ENCODE results near the gene RBP5.
A peak's percentile ranks its signal among the peaks of the same experiment; 100 is the strongest.

RBP5 gene

GRCh38 chr12:7144414-7145120 lies 15.9 kb upstream of the RBP5 start:
- peak; percentile 38 to 43 for DNase-seq

DNA sequence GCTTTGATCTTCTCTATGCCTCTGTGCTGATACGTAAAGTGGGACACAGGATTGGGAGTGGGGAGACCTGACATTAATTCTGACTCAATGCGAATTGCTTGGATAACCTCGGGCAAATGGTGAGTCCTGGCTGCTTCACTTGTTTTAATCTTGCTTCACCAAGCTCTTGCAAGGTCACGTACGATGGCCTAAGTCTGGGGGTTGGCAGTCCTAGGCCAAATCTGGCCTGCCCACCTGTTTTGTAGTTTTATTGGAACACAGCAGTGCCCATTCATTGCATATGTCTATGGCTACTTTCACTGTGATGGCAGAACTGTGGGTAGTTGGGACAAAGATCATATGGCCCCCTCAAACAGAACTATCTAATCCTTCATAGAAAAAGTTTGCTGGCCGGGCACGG lies 14.9 kb upstream of the RBP5 start:
- DNase-seq = no peak

- no peak for DNase-seq
Observed at GRCh38 chr12:7142809-7143465, 14.2 kb upstream of the RBP5 start.

GRCh38 chr12:7142056-7142644 lies 13.5 kb upstream of the RBP5 start:
- DNase-seq = peak; percentile 34 to 62

DNA sequence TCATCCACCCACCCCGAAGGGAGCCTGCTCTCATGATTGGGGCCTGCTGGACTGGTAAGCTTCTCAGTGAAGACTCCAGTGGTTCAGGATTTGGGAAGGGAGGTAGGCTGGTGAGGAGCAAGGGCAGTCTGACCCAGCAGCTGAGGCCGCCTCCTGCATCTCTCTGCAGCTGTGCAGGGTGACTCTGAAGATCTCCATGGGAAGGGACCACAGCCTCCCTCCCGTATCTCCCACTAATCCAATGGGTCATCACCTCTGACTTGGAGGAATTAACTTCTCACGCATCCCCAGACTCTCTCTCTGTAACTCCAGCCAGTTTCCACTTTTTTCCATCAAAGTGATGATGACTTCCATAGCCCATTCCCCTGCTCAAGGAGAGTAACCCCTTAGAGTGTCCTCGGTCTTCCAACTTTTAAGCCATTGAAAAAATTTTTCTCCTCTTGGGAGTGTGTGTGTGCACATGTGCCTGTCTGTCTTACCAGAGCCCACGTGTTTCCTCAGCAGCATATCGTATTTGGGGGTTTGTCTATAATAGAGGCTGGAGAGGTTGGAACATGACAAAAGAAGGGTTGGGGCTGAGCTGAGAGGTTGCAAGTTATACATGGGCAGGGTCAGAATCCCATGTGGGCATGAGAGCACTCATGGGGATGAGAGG lies 12.8 kb upstream of the RBP5 start:
- DNase-seq = no peak

DNA sequence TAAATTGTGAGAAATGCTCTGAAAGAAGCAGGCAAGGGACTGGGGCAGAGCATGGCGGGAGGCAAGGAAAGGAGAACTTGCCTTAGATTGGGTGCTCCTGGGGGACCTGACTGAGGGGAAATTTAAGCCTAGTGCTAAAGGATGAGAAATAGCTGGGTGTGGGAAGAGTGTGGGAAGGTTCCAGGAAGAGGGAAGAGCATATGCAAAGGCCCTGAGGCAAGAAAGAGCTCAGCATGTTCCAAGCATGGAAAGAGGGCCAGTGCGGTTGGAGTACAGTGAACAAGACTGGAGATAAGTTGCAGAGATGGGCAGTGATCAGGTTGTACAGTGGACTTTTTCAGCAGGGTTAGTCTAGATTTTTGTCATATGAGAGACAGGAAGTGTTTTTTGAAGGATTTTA lies 10.5 kb upstream of the RBP5 start:
- DNase-seq = no peak

- DNase-seq = no peak
Observed at GRCh38 chr12:7137908-7138307, 9.2 kb upstream of the RBP5 start.

DNA sequence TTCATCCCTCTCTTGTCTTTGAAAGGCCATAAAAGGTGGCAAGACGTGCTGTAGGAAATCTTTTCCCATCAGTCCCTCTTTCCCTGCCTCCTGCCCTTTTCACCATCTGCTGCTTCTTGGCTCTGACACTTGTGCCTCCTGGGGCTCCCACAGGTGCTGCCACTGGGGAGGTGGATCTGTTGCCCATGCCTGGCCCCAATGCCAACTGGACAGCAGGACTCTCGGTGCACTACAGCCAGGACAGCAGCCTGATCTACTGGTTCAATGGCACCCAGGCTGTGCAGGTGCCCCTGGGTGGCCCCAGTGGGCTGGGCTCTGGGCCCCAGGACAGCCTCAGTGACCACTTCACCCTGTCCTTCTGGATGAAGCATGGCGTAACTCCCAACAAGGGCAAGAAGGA lies 8.0 kb upstream of the RBP5 start:
- DNase-seq = no peak

DNA sequence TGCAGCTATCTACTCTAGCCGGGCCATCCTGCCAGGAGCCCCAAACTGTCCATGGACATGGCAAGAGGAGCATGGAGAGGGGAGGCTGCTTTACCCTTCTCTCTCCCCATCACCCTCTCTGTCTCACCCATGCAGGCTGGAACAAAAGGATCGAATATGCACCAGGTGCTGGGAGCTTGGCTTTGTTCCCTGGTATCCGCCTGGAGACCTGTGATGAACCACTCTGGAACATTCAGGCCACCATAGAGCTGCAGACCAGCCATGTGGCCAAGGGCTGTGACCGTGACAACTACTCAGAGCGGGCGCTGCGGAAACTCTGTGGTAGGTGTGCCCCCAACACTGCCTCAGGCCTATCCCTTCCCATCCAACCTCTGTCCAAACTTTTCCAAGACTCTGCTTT lies 7.4 kb upstream of the RBP5 start:
- DNase-seq = no peak

DNA sequence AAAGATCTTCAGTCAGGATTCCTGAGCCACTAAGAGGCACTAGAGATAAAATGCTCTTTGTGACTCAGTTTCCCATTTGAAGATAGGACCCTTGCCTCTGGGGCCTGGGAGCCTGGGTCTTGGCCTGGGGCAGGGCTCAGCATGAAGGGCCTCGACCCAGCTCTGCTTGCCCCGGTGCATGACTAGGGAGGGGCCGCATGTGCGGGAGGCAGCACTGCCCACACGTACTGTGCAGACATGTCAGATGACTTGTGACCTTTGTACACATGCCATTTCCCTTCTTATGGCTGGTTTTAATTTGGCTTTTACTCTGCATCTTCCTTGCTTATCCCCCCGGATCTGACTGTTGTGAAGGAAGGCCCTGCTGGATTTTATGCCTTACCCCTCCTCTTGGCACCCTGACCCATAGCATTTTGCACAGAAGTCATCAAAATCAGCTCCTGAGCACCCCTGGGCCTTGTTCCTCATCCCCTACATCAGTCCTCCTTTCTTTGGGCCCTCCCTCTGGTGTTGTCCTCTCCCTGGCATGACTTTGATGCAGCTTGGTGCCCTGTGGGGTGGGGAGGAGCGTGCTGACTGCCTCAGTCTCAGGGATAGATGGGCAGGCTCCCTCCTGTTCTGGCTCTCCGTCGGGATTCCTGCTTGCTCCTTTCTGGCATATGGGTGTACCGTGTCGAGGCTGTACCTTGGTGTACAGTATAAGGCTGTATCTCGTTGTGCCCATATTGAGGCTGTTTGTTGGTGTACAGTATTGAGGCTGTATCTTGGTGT lies 5.9 kb upstream of the RBP5 start:
- DNase-seq = no peak

DNA sequence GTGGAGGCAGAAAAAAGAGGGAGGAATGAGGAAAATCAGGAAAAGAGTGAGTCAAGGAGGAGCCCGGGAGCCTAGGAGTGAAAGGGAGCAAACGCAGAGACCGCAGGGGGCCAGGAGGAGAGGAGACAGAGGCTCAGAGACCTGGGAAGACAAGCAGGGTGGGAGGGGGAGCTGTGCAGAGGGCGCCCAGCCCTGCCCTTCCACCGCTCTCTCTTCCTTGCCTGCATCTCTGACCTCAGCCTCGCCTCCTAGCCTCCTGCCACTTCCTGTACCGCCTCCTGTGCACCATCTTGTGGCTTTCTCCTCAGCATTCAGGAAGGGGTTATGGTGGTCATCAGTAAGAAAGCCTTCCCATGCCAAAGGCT lies 2.8 kb upstream of the RBP5 start:
- DNase-seq = peak; percentile 27 to 58

DNA sequence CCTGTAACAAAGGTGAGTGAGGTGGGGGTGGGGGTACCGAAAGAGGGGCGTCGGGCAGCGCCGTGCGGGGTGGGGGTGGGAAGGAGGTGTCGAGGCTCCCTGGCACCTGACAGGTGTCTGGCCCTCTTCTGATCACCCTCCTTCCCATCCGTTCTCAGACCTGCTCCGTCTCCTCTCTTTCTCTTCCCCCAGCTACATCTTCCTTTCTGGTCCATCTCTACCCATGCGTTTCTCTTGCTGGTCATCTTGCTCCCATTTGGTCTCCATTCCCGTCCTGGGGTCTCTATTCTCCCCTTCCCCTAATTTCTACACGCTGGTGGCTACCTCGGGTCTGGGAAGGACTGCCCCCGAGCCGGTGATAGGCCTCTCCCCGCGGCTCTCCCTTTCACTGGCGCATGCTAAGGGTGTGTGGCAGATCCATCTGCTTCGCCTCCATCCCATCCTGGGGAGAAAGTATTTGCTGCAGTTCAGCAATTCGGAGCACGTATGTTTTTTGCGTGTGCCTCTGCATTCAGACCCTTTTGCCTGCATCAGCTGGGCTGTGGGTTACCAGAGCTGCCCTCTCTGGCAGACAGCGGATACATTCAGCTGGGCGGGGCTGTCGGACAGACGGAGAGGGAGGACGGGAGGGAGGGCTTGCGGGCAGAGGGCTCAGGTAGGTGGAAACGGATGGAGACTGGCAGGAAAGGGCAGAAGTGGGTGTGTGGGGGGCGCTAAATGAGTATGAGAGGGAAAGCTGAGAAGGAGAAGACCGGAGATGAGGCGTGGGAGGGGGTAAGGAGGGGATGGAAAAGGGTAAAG lies 2.2 kb upstream of the RBP5 start:
- peak; percentile 13 to 25 for DNase-seq

DNA sequence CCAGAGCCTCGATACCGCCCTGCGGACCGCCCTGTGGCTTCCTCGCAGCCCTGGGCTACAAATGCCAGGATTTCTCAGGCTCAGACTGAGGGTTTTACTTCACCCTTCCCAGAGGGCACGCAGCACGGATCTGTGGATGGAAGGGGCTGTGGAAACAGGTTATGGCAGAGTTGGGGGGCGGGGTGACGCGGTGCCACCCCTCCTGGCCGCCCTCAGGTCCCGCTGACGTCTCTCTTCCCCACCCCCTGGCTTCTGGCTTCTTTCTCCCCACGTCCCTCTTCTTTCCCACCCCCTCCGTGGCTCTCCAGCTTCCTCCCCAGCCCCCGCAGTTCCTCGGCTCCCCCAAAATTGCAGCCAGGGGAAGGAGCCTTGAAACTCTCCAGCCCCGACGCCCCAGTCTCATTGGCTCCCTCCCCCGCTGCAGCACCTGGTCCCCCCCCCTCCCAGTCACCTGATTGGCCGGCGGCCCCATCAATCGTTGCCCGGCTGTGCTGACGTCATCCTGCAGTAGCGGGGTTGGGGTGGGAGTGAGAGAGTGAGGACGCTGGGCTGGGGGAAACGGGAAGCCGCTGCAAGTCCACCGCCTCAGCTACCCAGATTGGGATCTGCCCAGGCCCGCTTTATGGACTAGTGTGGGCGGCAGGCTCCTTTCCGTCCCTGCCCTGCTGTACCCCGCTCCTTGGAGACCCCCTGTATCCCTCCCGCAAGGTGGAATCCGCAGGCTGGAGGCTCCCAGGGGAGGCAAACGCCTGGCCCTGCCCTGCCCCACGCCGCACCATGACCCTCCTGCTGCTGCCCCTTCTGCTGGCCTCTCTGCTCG lies 1.4 kb upstream of the RBP5 start, which contains the start of gene CLSTN3:
Gene CLSTN3 (plus strand): TSS at position 500 of the 820 bp plus-strand sequence. CDS start 278 bp downstream, at position 778.
- DNase-seq = peak; percentile 46 to 47

- no peak for DNase-seq
Observed at GRCh38 chr12:7129287-7129871, 690 bp upstream of the RBP5 start.

DNA sequence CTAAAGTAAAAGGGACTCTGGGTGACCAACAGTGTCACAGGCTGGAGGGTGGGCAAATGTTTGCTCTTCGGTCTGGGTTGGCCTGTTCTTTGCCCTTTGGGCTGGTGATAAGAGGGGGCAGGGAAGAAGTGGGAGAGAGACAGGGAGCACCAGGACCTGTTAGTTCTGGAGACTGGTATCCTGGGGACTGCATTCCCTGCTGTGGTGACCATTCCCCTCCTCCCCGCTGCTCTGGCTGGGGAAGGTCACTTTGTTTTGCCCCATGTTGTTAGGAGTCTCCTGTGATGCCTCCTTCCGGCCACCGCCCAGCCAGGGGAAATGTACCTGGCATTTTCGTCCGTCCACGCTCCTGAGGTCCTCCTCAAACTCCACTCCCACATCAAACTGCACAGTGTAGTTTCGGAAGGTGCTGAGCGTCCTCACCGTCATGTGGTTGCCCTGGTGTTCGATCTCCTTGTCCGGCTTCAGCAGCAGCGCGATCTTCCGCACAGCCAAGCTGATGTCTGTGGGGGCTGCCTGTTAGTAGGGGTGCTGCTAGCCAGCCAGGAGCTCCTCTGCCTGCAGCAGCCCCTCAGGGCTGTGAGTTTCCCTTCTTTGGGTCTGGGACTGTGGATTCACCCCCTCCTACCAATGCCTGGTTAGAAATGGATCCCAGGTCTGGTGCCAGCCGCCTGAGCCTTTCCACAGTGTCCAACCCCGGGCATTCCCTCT lies 618 bp downstream of the RBP5 start:
- DNase-seq = no peak

DNA sequence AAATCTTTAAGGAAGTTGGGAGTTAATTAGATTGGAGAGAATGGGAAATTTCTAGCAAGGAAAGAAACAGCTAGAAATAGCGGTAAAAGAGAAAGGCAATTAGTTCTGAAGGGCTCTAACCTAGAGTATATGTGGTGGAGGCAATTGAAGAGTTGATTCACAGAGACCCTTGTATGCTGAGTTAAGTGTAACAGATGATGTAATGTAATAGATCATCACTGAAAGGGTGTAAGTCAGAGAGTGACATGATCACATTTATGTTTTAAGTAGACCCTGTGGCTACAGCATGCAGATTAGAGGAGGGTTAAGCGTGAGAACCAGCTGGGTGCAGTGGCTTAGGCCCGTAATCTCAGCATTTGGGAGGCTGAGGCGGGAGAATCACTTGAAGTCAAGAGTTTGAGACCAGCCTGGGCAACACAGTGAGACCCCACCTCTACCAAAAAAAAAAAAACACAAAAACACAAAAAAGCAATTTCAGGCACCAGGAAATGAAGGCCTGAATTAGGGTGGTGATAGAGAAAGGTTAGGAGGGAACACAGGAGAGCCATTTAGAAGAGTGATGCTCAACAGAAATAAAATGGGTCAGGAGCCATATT lies 3.0 kb downstream of the RBP5 start:
- DNase-seq = no peak

DNA sequence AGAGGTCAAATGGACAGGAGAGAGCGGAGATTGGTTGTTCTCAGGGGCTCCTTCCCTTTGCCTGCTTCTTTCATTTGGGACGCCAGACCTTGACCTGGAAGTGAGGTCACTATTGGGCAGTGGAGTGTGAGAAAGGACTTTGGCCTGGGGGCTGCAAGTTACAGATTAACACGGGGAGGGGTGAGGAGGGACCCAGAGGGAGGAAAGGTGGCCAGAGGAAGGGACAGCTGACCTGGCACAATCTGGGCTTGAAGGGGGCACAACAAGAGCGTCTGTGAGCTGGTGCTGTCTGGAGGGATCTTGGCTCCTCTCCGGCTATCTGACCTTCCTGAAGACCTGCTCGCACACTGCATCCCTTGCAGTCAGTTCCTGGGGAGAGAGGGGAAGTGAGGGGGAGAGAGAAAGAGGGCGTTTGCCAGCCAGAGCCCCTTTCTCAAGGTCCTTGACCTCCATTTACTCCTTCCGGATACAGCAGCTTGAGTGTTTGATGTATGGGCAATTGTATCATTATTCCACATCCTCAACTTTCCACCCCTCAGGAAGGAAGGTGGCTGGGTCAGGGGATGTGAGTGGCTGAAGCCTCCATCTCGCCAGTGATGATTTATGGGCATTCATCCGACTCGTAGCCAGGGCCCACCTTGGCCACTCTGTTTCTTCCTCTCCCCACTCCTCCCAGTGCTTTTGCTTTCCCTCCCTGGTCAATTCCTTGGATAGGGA lies 4.7 kb downstream of the RBP5 start:
- no peak for DNase-seq

- DNase-seq = no peak
Observed at GRCh38 chr12:7122811-7123769, 5.6 kb downstream of the RBP5 start.
